Spleen (tissue), 11 donors: ENCODE measurements around the gene MS4A5. TPM values are rescaled to one million over a fixed set of nuclear protein-coding genes. Genes with fewer than 3 reads are reported as not detected.
A peak's percentile ranks its signal among the peaks of the same experiment; 100 is the strongest.

Experiments
- DNase-seq: peaks from one replicate; pipeline ENCODE4 v3.0.0-alpha.2; 2020
- H3K27ac ChIP-seq, 8 donors: fragments of 200-600 bp; sonication (generic) in 7 of 8; 1 replicate in 4 of 8; 2 replicates in 4 of 8; pipeline versions ENCODE4 v1.5.0 to v1.8.0; 2016 to 2021; ENCODE audit warnings: inconsistent platforms in 4 of 8, mild to moderate bottlenecking in 4 of 8, moderate library complexity in 1 of 8
- H3K27me3 ChIP-seq, 7 donors: fragments of 200-600 bp; sonication (generic) in 6 of 7; replicated peaks in 1 of 7; 1 replicate in 4 of 7; 2 replicates in 3 of 7; pipeline versions ENCODE4 v1.5.0 to v1.8.0; 2016 to 2021; ENCODE audit warnings: inconsistent platforms in 3 of 7, mild to moderate bottlenecking in 1 of 7
- H3K36me3 ChIP-seq, 6 donors: fragments of 200-600 bp; sonication (generic) in 5 of 6; 1 replicate in 4 of 6; 2 replicates in 2 of 6; pipeline versions ENCODE4 v1.5.0 to v1.8.0; 2016 to 2021; ENCODE audit warnings: inconsistent platforms in 2 of 6
- H3K4me1 ChIP-seq, 6 donors: fragments of 200-600 bp; sonication (generic) in 5 of 6; 1 replicate in 3 of 6; 2 replicates in 3 of 6; pipeline versions ENCODE4 v1.5.0 to v1.8.0; 2016 to 2021; ENCODE audit warnings: inconsistent platforms in 3 of 6
- H3K4me3 ChIP-seq, 8 donors: fragments of 200-600 bp; sonication (generic) in 7 of 8; 1 replicate in 4 of 8; 2 replicates in 4 of 8; pipeline versions ENCODE4 v1.5.0 to v1.8.0; 2016 to 2021; ENCODE audit warnings: inconsistent platforms in 4 of 8, mild to moderate bottlenecking in 4 of 8, moderate library complexity in 2 of 8
- H3K9me3 ChIP-seq, 8 donors: fragments of 200-600 bp; sonication (generic) in 7 of 8; 1 replicate in 4 of 8; 2 replicates in 4 of 8; pipeline versions ENCODE4 v1.5.0 to v1.8.0; 2016 to 2021; ENCODE audit warnings: inconsistent platforms in 4 of 8
- CTCF ChIP-seq, 11 experiments: fragments of 200-600 bp in 7 of 11; fragments of 450-650 bp in 4 of 11; sonication (generic) in 4 of 11; IDR thresholded peaks in 8 of 11; conservative IDR thresholded peaks in 3 of 11; 1 replicate in 7 of 11; 2 replicates in 4 of 11; pipeline versions ENCODE4 v1.4.0 to v1.8.0; 2016 to 2021; ENCODE audit warnings: antibody characterized with exemption in 11 of 11, inconsistent platforms in 4 of 11, mild to moderate bottlenecking in 1 of 11
- POLR2A ChIP-seq, 3 donors: fragments of 450-650 bp; IDR thresholded peaks; one replicate each; pipeline ENCODE4 v1.5.1; 2017; ENCODE audit warnings: antibody characterized with exemption in 3 of 3, mild to moderate bottlenecking in 1 of 3
- POLR2AphosphoS5 ChIP-seq, 3 donors: sonication (generic); formaldehyde crosslinking; IDR thresholded peaks; one replicate each; pipeline ENCODE4 v1.5.1; 2017; ENCODE audit warnings: antibody characterized with exemption in 3 of 3
- WGBS, 5 donors: extraction: QIAGEN DNeasy Blood & Tissue Kit in 3 of 5; methylation state at CpG; one replicate each; pipeline versions ENCODE4 v1.1.5 to v1.1.7; 2013 to 2018; 5-methylcytosine and 5-hydroxymethylcytosine counted together
- intact Hi-C: fragments of 100-400 bp; cut with DNase I; formaldehyde crosslinking; loops from one replicate; pipeline ENCODE4 v1.15.0; 2023; ENCODE audit warnings: low total_unique reads
- polyA plus RNA-seq, 3 donors: library from polyadenylated mRNA; stranded (reverse); fragments of 200-250 nt; gene quantifications; one replicate each; pipeline ENCODE4 v1.2.1, GENCODE V29; 2013
- total RNA-seq, 7 donors: library from RNA; depleted of rRNA in 3 of 7; stranded (reverse); fragments of >200 nt in 3 of 7; fragmentation: NEBNext Ultra II Directional in 4 of 7; extraction: Animal tissue kit (Norgen Biotek cat#: 25700) in 4 of 7; gene quantifications; one replicate each; pipeline versions ENCODE4 v1.1.0 to v1.2.1, GENCODE V29; 2016 to 2021
- donor health status: healthy with polysubstance abuse.
- donor health status: DM: no; HTN: no; CAD: no; lungs with moderate emphysema.
- donor health status: DM: no; HTN: no; CAD: no.
- donor health status: Bipolar disorder and iron deficiency.
- donor health status: healthy.
- donor health status: DM: no; HTN: no; CAD: no.
- donor health status: DM: yes; HTN: yes; CAD: no.

MS4A5 gene
- total and polyA plus RNA-seq, 10 donors = not detected

GRCh38 chr11:60469723-60470122 is 40.4 kb downstream of the MS4A5 start:
- H3K36me3 ChIP-seq = peaks cover 0 to 59% (median 13%) of the 10 kb centered on the region in 6 donors
- intact Hi-C loops = no loop called here
- 57 to 77% (median 74%) methylated on average over 2 of the region's 2 CpGs for WGBS, 5 donors
- peaks cover 0 to 4% (median 0%) of the 10 kb centered on the region in 8 donors for H3K9me3 ChIP-seq
- H3K4me1 ChIP-seq = peaks cover 0 to 19% (median 0%) of the 10 kb centered on the region in 6 donors
- DNase-seq = no peak
- H3K27me3 ChIP-seq = no peaks in the 10 kb centered on the region
- TF ChIP-seq POLR2A (IDR thresholded peaks at IDR 0.05) (no peak), POLR2AphosphoS5 (IDR thresholded peaks at IDR 0.05) (no peak), CTCF (IDR thresholded peaks at IDR 0.05 in 8 of 11, conservative IDR thresholded peaks at IDR 0.05 in 3 of 11) (no peak)
- no peak overlapping the region for H3K27ac ChIP-seq
- H3K4me3 ChIP-seq = no peak overlapping the region

GRCh38 chr11:60477035-60477445 is 47.7 kb downstream of the MS4A5 start:
- H3K9me3 ChIP-seq = peaks cover 0 to 4% (median 0%) of the 10 kb centered on the region in 8 donors
- no peak overlapping the region for H3K4me3 ChIP-seq
- H3K4me1 ChIP-seq = peaks cover 0 to 41% (median 15%) of the 10 kb centered on the region in 6 donors
- WGBS, 5 donors = 12 to 29% (median 17%) methylated on average over 6 of the region's 6 CpGs
- DNase-seq = no peak
- intact Hi-C loops = no loop called here
- no peak for TF ChIP-seq POLR2A (IDR thresholded peaks at IDR 0.05)
- peak in 1 of 11 experiments; percentile 27 for TF ChIP-seq CTCF (IDR thresholded peaks at IDR 0.05 in 8 of 11, conservative IDR thresholded peaks at IDR 0.05 in 3 of 11)
- peak in 1 of 3 donors; percentile 60 for TF ChIP-seq POLR2AphosphoS5 (IDR thresholded peaks at IDR 0.05)
- peak overlapping the region in 4 of 8 donors; percentile 23 to 58 (median 40) for H3K27ac ChIP-seq
- H3K36me3 ChIP-seq = no peaks in the 10 kb centered on the region
- no peaks in the 10 kb centered on the region for H3K27me3 ChIP-seq

- WGBS, 5 donors = 5 to 23% (median 10%) methylated on average over 2 of the region's 2 CpGs
- TF ChIP-seq POLR2AphosphoS5 (IDR thresholded peaks at IDR 0.05) (peak in 1 of 3 donors; percentile 37), POLR2A (IDR thresholded peaks at IDR 0.05) (no peak)
- peaks cover 0 to 61% (median 14%) of the 10 kb centered on the region in 6 donors for H3K4me1 ChIP-seq
- no peak for DNase-seq
- intact Hi-C loops = no loop called here
- H3K4me3 ChIP-seq = no peak overlapping the region
- no peaks in the 10 kb centered on the region for H3K36me3 ChIP-seq
- H3K27ac ChIP-seq = peak overlapping the region in 4 of 8 donors; percentile 23 to 45 (median 40)
- H3K9me3 ChIP-seq = no peaks in the 10 kb centered on the region
- H3K27me3 ChIP-seq = no peaks in the 10 kb centered on the region
These were observed 53.0 kb downstream of the MS4A5 start for GRCh38 chr11:60482361-60482760.

GRCh38 chr11:60485987-60486386 is 56.6 kb downstream of the MS4A5 start:
- no peaks in the 10 kb centered on the region for H3K36me3 ChIP-seq
- H3K4me1 ChIP-seq = peaks cover 0 to 36% (median 8%) of the 10 kb centered on the region in 6 donors
- DNase-seq = peak; percentile 75
- peak; percentile 31 to 81 (median 67) for TF ChIP-seq CTCF (IDR thresholded peaks at IDR 0.05 in 8 of 11, conservative IDR thresholded peaks at IDR 0.05 in 3 of 11)
- no peak for TF ChIP-seq POLR2AphosphoS5 (IDR thresholded peaks at IDR 0.05)
- no peak for TF ChIP-seq POLR2A (IDR thresholded peaks at IDR 0.05)
- H3K27ac ChIP-seq = no peak overlapping the region
- no peak overlapping the region for H3K4me3 ChIP-seq
- no peaks in the 10 kb centered on the region for H3K9me3 ChIP-seq
- H3K27me3 ChIP-seq = peaks cover 0 to 3% (median 0%) of the 10 kb centered on the region in 7 donors
- intact Hi-C loops = loop anchor here (5.0 kb wide), 1 partner anchor 124 kb away; no protein-coding TSS in a partner anchor
- 65 to 73% (median 67%) methylated on average over 5 of the region's 5 CpGs for WGBS, 5 donors
